ENCODE measurements around the gene HPN.

The HPN gene

GRCh38 chr19:35019144-35019543 is 22.4 kb upstream of the HPN start:
- H3K27ac ChIP-seq: peak overlapping the region in 7 of 11 experiments; percentile 4 to 83 (median 63); a peak in 9 of 22 replicates
- H3K4me2 ChIP-seq: peak overlapping the region in 2 of 11 experiments; percentile 92 to 99; a peak in 3 of 22 replicates
- H3K27me3 ChIP-seq: no peaks in the 10 kb centered on the region
- no peaks in the 10 kb centered on the region for H3K9me3 ChIP-seq (replicated peaks in 1 of 11)
- no peak for TF ChIP-seq Cebpa-rat (IDR thresholded peaks at IDR 0.05)
- H3K9ac ChIP-seq: 0 out of 22 replicates have a peak overlapping the region, but pooled peaks of 3 of the 11 experiments have one; percentile 52 to 60 (median 59)
- H4K20me1 ChIP-seq: peaks cover 0 to 86% (median 20%) of the 10 kb centered on the region in 11 experiments; a peak in 16 of 22 replicates
- H3K4me3 ChIP-seq: no peak overlapping the region
- peaks cover 88 to 100% (median 96%) of the 10 kb centered on the region in 11 experiments for H3K36me3 ChIP-seq
- peaks cover 33 to 73% (median 48%) of the 10 kb centered on the region in 10 experiments for H3K4me1 ChIP-seq

GRCh38 chr19:35021016-35021415 is 20.5 kb upstream of the HPN start:
- H3K36me3 ChIP-seq: peaks cover 90 to 100% (median 97%) of the 10 kb centered on the region in 11 experiments
- peak overlapping the region in 1 of 11 experiments; percentile 16; a peak in 1 of 22 replicates for H3K9ac ChIP-seq
- no peak overlapping the region for H3K27ac ChIP-seq
- H4K20me1 ChIP-seq: peaks cover 0 to 82% (median 21%) of the 10 kb centered on the region in 11 experiments; a peak in 15 of 22 replicates
- no peak overlapping the region for H3K4me2 ChIP-seq
- H3K4me3 ChIP-seq: no peak overlapping the region
- H3K4me1 ChIP-seq: peaks cover 17 to 54% (median 29%) of the 10 kb centered on the region in 10 experiments
- TF ChIP-seq Cebpa-rat (IDR thresholded peaks at IDR 0.05): no peak
- H3K9me3 ChIP-seq (replicated peaks in 1 of 11): no peaks in the 10 kb centered on the region
- no peaks in the 10 kb centered on the region for H3K27me3 ChIP-seq

- no peak overlapping the region for H3K4me2 ChIP-seq
- peaks cover 90 to 100% (median 97%) of the 10 kb centered on the region in 11 experiments for H3K36me3 ChIP-seq
- no peaks in the 10 kb centered on the region for H3K9me3 ChIP-seq (replicated peaks in 1 of 11)
- H3K27ac ChIP-seq: peak overlapping the region in 1 of 11 experiments; percentile 29; a peak in 1 of 22 replicates
- peaks cover 11 to 48% (median 24%) of the 10 kb centered on the region in 10 experiments for H3K4me1 ChIP-seq
- H3K27me3 ChIP-seq: no peaks in the 10 kb centered on the region
- H3K4me3 ChIP-seq: no peak overlapping the region
- H3K9ac ChIP-seq: peak overlapping the region in 1 of 11 experiments; percentile 16; a peak in 1 of 22 replicates
- H4K20me1 ChIP-seq: peaks cover 0 to 86% (median 23%) of the 10 kb centered on the region in 11 experiments; a peak in 16 of 22 replicates
- TF ChIP-seq Cebpa-rat (IDR thresholded peaks at IDR 0.05): no peak
Observed at GRCh38 chr19:35021596-35021995, 19.9 kb upstream of the HPN start.

- no peaks in the 10 kb centered on the region for H3K9me3 ChIP-seq (replicated peaks in 1 of 11)
- no peak overlapping the region for H3K27ac ChIP-seq
- H3K36me3 ChIP-seq: peaks cover 95 to 100% (median 97%) of the 10 kb centered on the region in 11 experiments
- H3K4me1 ChIP-seq: peaks cover 3 to 39% (median 15%) of the 10 kb centered on the region in 10 experiments
- H4K20me1 ChIP-seq: peaks cover 0 to 89% (median 26%) of the 10 kb centered on the region in 11 experiments; a peak in 17 of 22 replicates
- no peak overlapping the region for H3K4me3 ChIP-seq
- no peaks in the 10 kb centered on the region for H3K27me3 ChIP-seq
- no peak overlapping the region for H3K4me2 ChIP-seq
- no peak for TF ChIP-seq Cebpa-rat (IDR thresholded peaks at IDR 0.05)
- H3K9ac ChIP-seq: no peak overlapping the region
Observed at GRCh38 chr19:35022460-35022859, 19.1 kb upstream of the HPN start.

- Histone ChIP-seq H3K27me3 (peaks cover 0 to 4% (median 0%) of the 10 kb centered on the region in 11 experiments; a peak in 5 of 22 replicates), H3K9me3 (replicated peaks in 1 of 11) (no peaks in the 10 kb centered on the region), H3K27ac (no peak overlapping the region), H4K20me1 (peaks cover 0 to 93% (median 31%) of the 10 kb centered on the region in 11 experiments; a peak in 16 of 22 replicates), H3K4me2 (peak overlapping the region in 2 of 11 experiments; percentile 33 to 36; a peak in 3 of 22 replicates), H3K4me1 (peaks cover 0 to 30% (median 5%) of the 10 kb centered on the region in 10 experiments; a peak in 12 of 20 replicates), H3K36me3 (peaks cover 95 to 100% (median 99%) of the 10 kb centered on the region in 11 experiments), H3K9ac (no peak overlapping the region), H3K4me3 (no peak overlapping the region)
- TF ChIP-seq Cebpa-rat (IDR thresholded peaks at IDR 0.05): no peak
Observed at GRCh38 chr19:35023428-35023827, 18.1 kb upstream of the HPN start.

GRCh38 chr19:35024095-35024494 is 17.4 kb upstream of the HPN start:
- Histone ChIP-seq H3K9me3 (replicated peaks in 1 of 11) (no peaks in the 10 kb centered on the region), H3K4me1 (peaks cover 0 to 24% (median under 1%) of the 10 kb centered on the region in 10 experiments; a peak in 8 of 20 replicates), H3K27ac (no peak overlapping the region), H3K4me2 (no peak overlapping the region), H3K4me3 (no peak overlapping the region), H3K27me3 (peaks cover 0 to 11% (median 5%) of the 10 kb centered on the region in 11 experiments; a peak in 14 of 22 replicates), H4K20me1 (peaks cover 0 to 90% (median 34%) of the 10 kb centered on the region in 11 experiments; a peak in 16 of 22 replicates), H3K9ac (no peak overlapping the region), H3K36me3 (peaks cover 88 to 96% (median 94%) of the 10 kb centered on the region in 11 experiments)
- TF ChIP-seq Cebpa-rat (IDR thresholded peaks at IDR 0.05): no peak

- no peak overlapping the region for H3K4me2 ChIP-seq
- peaks cover 0 to 83% (median 30%) of the 10 kb centered on the region in 11 experiments; a peak in 16 of 22 replicates for H4K20me1 ChIP-seq
- no peak overlapping the region for H3K4me3 ChIP-seq
- TF ChIP-seq Cebpa-rat (IDR thresholded peaks at IDR 0.05): no peak
- H3K9me3 ChIP-seq (replicated peaks in 1 of 11): no peaks in the 10 kb centered on the region
- H3K36me3 ChIP-seq: peaks cover 69 to 78% (median 75%) of the 10 kb centered on the region in 11 experiments
- no peak overlapping the region for H3K27ac ChIP-seq
- no peak overlapping the region for H3K9ac ChIP-seq
- H3K27me3 ChIP-seq: peaks cover 0 to 29% (median 24%) of the 10 kb centered on the region in 11 experiments; a peak in 17 of 22 replicates
- H3K4me1 ChIP-seq: peaks cover 5 to 32% (median 9%) of the 10 kb centered on the region in 10 experiments; a peak in 18 of 20 replicates
Observed at GRCh38 chr19:35025969-35026368, 15.6 kb upstream of the HPN start.

- Histone ChIP-seq H3K4me3 (no peak overlapping the region), H4K20me1 (peaks cover 0 to 79% (median 30%) of the 10 kb centered on the region in 11 experiments; a peak in 16 of 22 replicates), H3K9ac (no peak overlapping the region), H3K27ac (no peak overlapping the region), H3K36me3 (peaks cover 65 to 73% (median 70%) of the 10 kb centered on the region in 11 experiments), H3K4me1 (peaks cover 6 to 34% (median 13%) of the 10 kb centered on the region in 10 experiments; a peak in 18 of 20 replicates), H3K4me2 (no peak overlapping the region), H3K27me3 (peaks cover 0 to 34% (median 28%) of the 10 kb centered on the region in 11 experiments; a peak in 18 of 22 replicates), H3K9me3 (replicated peaks in 1 of 11) (no peaks in the 10 kb centered on the region)
- TF ChIP-seq Cebpa-rat (IDR thresholded peaks at IDR 0.05): no peak
Observed at GRCh38 chr19:35026418-35026817, 15.1 kb upstream of the HPN start.

- Histone ChIP-seq H4K20me1 (peaks cover 0 to 73% (median 30%) of the 10 kb centered on the region in 11 experiments; a peak in 16 of 22 replicates), H3K4me3 (no peak overlapping the region), H3K4me2 (no peak overlapping the region), H3K9ac (no peak overlapping the region), H3K9me3 (replicated peaks in 1 of 11) (no peaks in the 10 kb centered on the region), H3K4me1 (peaks cover 6 to 37% (median 17%) of the 10 kb centered on the region in 10 experiments; a peak in 18 of 20 replicates), H3K27me3 (peaks cover 0 to 40% (median 34%) of the 10 kb centered on the region in 11 experiments; a peak in 18 of 22 replicates), H3K27ac (no peak overlapping the region), H3K36me3 (peaks cover 59 to 67% (median 64%) of the 10 kb centered on the region in 11 experiments)
- no peak for TF ChIP-seq Cebpa-rat (IDR thresholded peaks at IDR 0.05)
Observed at GRCh38 chr19:35027009-35027408, 14.5 kb upstream of the HPN start.

All from BLaER1 treated with 17β-estradiol and CSF1 and Interleukin-3, amounts not matched to agents 10 nM and 100 nM (cell line).